COLO668 (cell line): Measurements from ENCODE around the gene FLT1.

Experiments used
- DNase-seq: peaks from one replicate; lab custom pipeline; 2025; ENCODE audit not compliant: unreplicated experiment; lab: John Stamatoyannopoulos, UW

The FLT1 gene

DNA sequence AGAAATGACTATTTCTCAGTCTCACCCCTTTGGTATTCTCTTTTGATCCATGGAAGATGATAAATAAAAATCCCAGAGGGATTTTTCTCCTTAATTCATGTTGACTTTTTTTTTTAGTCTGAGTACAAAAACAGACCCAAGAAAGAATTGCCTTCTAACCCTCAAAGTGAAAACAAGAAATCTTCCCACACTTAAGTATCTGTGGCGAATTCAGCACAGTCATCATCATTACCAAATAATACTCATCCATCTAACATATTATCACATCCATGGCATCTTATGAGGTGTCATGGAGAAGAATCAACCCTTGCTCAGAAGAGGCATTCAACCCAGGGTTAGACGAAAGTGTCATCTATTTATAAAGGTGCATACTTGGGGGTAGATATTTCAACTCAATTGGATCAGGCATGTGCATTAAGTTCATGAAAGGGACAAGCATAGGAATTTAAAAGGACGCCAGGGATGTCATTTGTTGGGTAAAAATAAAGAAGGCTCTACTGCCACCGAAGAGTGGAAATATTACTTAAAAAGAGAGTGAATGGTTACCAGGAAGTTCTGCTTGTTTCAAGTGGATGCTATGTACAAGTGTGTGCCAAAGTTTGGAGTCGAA lies 101.9 kb downstream of the FLT1 start:
- no peak for DNase-seq

DNA sequence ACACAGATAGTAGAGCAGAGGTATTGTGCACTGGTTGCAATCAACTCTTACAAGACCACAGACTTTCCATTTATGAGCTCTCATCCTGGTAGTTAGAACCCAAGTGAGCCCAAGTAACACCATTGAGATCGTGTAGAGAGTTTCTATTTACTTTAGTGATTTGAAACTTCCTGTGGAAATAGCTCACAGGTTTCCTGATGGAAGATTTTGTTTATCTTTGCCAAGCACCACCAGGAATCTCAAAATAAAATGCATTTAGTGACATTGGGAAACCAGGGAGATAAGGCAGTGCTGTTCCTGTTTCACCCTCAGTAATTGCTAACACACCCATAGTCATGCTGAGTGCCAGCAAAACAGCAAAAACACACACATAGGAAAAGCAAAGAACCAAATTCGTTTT lies 102.5 kb downstream of the FLT1 start:
- DNase-seq: no peak

DNA sequence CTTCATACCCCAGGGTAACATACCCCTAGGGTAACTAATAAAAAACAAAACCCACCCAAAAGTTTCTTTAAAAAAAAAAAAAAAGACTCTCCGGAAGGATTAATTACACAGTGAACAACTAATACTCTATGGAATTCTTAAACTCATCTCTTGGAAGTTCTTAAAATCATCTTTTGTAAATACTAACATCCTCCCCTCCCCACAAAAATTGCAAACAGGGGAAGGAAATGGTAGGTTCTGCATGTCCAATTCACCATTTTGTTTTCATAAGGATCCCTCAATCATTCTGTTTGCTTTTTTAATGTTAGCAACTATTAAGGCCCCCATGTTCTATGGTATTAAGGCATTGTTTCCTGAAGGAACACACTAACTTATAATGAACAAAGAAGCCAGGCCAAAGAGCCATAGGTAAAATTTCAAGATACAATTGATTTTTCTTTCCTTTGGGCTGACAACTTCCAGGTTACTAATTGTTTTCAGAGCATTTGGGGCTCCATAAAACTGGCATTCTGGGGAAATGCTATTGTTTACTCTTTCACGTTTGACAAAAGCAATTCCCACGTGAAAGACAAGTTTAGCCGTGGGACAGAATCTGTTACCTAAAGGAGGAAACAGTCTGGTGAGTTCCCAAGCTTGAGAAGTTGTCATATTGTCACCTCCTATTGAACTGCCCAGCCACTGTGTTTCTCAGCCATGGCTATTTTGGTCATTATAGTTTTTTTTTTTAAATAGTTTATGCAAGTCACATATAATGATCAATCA lies 107.0 kb downstream of the FLT1 start:
- DNase-seq: no peak

DNA sequence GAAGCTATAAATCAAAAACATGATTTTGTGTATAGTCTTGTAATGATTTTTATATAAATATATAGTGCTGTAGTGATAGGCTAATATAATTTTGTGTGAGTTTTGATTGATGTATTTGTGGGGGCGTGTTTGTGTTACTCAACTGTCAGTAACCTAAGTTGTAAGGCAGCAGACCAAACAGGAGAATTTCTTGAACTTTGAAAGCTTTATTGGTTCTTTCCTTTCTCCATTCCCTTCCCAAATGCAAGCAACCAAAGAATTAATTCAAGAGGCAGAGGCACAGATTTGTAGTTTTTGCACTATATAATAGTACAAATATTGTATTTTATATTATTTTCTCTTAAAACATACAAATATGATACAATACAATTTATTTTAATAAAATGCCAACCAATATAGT lies 109.6 kb downstream of the FLT1 start:
- DNase-seq: no peak

DNA sequence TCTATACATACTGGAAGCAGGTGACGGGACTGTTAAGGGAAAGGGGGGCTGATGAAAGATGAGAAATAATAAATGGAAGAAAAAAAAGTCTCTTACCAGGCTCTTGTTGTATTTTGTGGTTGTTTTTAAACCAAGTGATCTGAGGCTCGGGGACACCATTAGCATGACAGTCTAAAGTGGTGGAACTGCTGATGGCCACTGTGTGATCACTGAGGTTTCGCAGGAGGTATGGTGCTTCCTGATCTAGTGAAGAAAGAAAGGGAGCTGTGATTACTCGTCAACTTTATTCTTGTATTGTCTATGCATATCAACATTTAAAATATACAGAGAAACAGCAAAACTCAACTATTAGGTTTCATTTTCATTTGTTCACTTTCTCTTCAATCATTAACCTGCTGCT lies 110.1 kb downstream of the FLT1 start:
- DNase-seq: no peak

DNA sequence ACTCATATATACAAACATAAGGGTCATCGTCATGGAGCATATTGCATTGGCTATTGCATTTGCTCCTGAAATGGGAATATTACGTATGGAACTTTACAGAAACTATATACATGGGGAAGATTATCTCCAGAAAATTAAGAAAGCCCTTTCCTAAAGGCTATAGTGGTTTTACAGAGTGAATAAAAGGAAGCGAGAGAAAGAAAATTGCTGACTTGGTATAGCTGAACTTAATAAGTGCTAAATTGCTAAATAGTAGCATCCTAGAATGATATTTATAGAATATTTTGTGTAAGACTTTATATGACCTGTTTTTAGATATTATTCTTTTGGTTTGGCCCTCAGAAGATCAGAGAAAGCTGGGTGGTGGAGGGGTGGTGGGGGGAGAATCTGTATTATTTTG lies 114.6 kb downstream of the FLT1 start:
- DNase-seq: no peak

DNA sequence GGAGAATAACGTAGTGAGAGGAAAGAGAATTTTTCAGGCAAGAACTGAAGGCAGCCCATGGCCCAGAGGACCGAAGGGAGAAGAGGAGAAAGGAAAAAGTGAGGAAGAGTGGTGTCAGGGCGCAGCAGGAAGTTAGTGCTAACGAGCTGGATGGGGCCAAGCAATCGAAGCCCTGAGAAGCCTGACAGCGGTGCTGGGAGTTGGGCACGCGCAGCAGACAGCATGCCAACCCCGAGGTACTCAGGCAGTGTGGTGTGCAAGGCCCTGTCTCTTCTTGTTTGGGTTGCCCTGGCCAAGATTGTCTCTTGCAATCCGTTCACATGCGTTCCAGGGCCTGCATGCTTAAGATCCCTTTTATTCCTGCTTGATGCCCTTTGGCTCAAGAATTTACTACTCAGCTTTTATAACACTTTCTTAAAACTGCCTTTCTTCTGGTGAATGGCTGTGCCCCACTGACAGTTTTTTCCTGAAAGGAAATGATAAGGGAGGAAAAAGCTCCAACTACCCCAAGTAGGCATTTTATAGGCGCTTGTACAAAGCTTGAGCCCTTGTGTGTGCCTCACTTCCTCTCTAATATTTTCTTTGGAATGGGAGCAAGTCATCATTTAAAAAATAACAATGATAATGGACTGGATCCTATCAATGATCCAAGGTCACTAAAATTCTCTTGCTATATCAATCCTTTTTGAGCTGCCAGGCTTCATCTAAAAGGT lies 115.4 kb downstream of the FLT1 start:
- no peak for DNase-seq

DNA sequence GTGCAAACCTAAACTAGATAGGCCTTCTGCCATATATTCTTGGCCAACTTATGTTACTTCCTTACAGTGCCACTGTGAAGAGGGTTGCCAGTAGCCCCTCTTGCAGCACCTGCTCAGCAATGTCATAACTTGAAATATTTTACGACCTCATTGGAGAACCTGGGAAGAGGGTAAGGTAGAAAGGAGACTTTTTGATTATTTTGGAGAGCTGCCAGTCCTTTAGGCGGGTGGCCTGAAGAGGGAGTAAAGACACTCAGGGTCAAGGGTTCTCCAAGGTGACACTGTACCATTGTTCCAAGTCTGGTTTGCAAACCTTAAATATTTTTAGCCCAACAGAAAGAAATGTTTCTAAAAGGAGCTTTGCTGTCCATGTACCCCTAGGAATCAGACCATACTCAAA lies 118.3 kb downstream of the FLT1 start:
- no peak for DNase-seq

DNA sequence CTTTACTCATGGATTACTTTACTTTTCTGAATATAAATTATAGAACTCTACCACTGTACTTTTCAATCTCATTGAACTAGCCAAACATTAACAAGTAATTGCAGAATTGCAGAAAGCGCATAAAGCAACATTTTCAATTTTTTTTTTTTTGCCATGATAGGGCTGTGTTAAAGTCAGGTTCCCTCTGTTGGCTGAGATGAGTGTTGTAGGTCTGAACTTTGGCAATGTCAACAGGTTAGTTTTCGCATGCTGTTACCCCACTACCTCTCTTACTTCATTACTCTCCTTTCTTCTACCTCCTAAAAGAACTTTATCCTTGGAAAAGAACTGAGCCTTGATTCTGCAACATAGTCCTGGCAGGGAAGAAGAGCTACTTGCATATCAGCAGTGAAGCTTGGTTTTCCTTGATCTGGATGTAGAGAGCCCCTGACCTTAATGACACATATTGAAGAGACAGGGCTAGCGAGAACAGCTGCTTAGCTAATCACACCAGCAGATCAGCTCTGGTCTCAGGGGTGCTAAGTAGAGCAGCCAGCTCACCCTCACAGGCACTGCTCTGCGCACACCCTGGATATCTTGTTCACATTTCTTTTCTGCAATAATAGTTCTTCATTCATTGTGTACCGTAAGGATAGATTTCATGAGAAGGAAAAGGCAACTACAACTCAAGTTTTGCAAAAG lies 119.5 kb downstream of the FLT1 start:
- DNase-seq: no peak

DNA sequence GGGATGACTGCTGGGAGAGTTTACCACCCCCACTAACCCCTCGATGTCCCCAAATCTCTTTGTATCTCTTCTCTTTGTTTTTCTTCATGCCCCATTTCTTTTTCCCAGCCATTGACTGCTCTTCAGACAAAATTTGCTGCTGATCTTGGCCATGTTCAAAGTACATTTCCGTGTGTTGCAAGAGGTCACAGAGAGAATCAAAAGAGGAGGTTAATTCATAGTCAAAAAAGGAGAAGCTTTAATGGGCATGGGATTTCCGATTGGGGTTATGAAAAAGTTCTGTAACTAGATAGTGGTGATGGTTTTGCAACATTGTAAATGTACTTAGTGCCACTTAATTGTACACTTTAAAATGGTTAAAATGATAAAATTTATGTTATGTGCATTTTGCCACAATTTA lies 121.1 kb downstream of the FLT1 start:
- DNase-seq: no peak

DNA sequence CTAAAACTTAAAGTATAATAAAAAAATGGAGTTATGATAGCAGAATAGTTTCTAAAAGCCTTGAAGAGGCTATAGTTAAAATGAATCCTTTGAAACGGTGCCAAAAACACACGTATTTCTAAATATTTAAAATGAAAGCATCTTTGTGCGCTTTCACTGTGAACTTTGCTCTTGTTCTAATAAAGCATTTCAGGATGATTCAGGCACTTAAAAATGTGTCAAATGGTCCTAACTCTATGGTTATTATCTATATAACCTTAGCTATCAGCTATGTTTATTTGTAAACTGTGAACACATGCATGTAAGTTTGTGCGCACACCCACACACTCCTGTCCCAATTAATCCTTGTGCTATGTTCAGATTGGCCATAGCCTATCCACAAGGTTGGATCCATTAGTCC lies 124.5 kb downstream of the FLT1 start:
- DNase-seq: no peak

DNA sequence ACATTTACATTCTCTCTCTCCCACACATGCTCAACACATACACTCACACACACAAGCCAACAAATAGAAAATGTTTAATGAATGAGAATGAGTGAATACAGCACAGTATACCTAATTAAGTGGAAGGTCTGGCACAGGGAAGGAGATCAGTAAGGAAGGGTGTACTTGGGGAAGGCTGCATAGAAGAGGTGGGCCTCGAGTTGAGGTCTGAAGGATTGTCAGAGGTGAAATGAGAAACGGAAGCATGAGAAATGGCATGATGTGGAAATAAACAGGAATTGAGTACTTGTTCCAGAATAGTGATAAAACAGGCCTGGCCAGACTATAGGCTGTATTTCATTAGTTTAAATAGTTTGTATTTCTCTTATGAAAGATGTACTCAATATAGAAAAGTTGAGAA lies 136.2 kb downstream of the FLT1 start:
- DNase-seq: no peak

DNA sequence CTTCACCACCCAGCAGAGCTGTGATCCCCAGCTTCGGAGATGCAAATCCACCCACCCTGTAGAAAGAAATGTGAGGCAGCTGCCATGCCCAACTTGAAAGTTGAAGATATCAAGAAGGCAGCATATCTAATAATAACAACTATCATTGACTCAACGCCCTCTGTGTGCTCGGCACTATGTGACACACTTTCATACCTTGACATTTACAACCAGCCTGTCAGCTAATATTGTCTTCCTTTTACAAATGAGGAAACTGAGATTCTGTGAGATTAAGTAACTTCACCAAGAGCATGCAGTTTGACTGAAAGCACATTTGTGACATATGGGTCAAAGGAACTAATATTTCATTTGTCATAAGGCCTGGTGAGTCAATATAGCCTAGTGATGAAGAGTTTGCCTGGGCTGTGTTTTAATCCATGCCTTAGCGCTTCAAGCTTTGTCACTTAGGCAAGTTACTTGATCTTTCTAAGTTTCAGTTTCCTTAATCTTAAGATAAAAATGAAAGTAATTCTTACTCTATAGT lies 137.0 kb downstream of the FLT1 start:
- DNase-seq: no peak

DNA sequence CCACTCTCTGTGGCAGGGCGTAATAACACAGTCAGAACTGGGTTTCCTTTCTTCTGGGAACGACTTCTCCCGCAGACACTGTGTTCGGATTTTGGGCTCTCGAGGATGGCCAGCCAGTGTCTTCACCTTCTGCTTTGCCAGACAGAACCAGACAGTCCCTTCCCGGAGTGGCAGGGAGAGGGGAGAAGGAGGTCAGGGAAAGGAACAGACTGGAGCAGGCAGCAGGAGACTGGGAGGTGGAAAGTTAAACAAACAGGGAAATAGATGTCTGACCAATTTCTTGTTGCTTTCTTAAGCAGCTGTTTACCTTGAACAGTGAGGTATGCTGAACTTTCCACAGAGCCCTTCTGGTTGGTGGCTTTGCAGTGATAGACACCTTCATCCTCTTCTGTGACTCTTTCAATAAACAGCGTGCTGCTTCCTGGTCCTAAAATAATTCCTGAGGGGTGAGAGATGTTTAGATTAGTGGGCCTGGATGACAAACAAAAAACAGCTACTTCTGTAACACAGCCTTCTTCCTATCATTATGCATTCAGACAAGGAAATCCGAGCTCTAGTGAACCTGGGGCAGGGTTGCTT lies 137.6 kb downstream of the FLT1 start:
- no peak for DNase-seq

DNA sequence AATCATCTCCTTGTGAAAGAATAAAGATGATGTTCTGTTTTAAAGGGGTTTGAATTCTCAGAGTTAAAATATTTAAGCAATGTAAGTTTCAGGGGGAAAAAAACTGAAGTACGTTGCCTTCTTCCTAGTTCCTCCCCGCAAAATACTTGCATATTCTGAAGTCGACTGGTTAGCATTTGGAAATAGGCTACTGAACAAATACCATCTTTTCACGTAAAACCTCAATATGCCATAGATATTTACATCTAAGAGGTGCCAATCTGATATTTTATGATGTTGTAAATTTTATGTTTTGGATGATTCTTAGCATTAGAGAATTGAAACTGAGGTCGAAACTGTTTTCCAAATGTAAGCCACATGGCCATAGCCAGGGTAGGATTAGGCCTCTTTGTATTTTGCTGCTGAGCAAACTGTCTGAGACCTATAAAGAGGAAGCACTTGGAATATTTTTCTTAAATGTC lies 138.3 kb downstream of the FLT1 start:
- DNase-seq: no peak

DNA sequence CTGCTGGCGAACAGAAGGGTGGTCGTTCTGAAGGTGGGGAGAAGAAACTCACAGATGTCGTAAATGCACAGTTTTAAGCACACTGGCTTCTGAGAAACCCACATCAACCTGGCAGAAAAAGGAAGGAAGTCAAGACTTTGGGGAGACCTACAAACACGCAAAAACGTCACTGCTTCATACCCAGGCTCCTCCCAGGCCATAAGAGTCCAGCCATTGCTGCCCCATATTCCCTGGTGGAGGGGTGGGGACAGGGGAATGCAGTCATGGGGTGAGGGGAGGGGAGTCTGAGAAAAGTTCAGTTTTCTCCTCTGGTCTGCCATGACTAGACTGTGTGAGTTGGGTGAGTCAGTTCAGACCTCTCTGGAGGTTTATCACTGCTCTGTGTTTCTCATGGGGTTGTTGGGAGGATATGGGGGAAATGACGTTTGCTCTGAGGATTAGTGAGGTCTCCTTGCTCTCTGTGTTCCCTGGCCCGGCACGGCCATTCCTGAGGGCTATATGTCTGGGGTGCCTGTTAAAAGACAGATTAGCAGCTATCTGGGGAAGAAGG lies 139.0 kb downstream of the FLT1 start:
- DNase-seq: no peak

DNA sequence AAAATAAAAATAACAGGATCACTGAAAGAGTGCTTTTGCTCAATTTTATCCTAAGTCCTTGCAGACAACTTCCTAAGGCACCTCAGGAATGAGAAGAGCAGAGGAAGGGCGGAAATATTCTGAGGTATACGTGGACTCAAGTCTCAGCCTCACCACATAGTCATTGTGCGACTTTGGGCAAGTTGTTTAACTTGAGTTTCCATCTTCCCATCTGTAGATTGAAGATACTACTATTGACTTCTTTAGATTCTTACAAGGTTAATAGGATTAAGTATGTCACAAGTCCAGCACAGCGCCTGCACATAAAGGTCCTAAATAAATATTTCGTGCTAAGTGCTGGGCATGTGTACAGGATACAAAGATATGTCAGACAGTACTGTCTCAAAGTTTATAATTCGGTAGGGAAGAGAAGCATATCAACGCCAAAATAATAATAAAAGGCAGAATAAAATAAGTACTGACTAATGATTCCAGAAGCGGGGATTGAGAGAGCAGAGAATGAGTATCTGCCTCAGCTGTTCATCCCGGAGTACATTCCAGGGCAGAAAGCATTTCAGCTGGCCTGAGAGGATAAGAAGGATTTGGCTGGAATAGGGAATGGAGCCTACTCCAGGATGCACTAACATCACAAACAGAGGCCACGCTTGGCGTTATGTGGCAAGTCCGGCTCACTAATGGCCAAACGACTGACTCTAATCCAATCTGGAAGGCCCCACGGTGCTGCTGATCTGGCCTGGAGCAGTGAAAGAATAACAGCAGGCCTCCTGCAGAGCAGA lies 139.7 kb downstream of the FLT1 start:
- no peak for DNase-seq

DNA sequence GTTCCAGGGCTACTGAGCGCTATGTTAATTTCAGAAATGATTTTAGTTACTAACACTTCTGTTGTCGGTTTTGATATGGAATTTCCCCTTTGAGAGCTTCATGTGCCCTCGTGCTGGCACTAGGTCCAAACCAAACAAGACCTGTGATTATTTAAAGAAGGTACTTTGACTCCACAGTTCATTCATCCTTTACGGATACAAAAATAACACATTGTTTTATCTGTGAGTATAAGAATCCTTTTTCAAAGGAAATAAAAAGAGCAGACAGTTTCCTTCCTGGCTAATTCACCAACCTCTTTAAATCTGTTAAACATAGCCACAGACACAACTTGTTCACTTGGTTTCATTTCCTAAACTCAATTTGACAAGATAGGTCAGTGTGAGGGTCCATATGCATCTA lies 141.2 kb downstream of the FLT1 start:
- DNase-seq: no peak

DNA sequence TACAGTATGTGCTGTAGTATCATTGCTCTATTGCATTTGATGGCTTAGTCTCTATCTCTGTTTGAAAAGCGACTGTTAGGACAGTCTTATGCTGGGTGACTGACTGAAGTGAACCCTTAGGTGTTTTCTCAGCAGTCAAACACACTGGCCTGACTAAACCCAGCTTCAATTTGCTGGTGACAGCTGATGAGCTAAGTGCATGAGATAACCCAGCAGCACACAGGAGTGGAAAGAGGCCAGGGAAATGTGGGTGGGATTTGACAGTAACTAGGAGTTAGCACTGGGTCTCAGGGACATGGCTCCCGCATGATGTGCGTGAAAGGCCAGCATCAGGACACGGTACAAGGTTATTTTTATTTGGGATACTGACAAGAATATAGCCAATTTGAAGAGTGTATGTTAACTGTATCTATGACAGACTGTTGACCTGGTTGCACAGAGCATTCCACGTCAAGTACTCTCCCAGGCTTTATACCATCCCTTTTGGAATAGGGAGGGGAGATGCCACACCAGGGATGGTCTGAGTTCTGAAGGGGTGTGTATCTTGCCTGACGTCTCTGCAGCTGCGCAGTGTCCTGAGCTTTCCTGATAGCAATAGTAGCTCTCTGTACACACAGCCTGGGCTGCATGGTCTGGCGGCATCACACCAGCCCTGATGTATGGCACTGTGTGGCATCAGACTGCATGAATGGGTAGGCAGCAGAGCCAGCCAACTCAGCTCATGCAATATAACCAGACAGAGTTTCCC lies 144.8 kb downstream of the FLT1 start:
- DNase-seq: no peak
